Calu3 (cell line): Measurements from ENCODE around the gene BTBD10. TPM values are rescaled to one million over a fixed set of nuclear protein-coding genes. Genes with fewer than 3 reads are reported as not detected.
A peak's percentile ranks its signal among the peaks of the same experiment; 100 is the strongest.

ENCODE experiments used
- Bru-seq: library from RNA; stranded (reverse); fragments of 400-500 nt; gene quantifications from one replicate; lab custom pipeline; 2021; lab: Mats Ljungman, UMichigan
- BruChase-seq, 2 experiments: library from RNA; stranded (reverse); fragments of 400-500 nt; gene quantifications; one replicate each; lab custom pipeline; 2021; lab: Mats Ljungman, UMichigan
- BruUV-seq: library from RNA; stranded (reverse); fragments of 400-500 nt; replicated peaks from 2 replicates; lab custom pipeline; 2021; lab: Mats Ljungman, UMichigan
- CTCF ChIA-PET: fragments of 300-600 bp; sonication (Branson Sonifier 250); formaldehyde crosslinking; loops from one replicate; lab custom pipeline; 2022; ENCODE audit warnings: antibody characterized with exemption; lab: Charles Lee
- DNase-seq: peaks from one replicate; pipeline ENCODE4 v3.0.0; 2022
- H3K27ac Mint-ChIP-seq: one replicate; pipeline ENCODE4 v1.8.0; 2022; ENCODE audit warnings: mixed read lengths; ENCODE audit not compliant: unreplicated experiment
- H3K27me3 Mint-ChIP-seq: one replicate; pipeline ENCODE4 v1.8.0; 2022; ENCODE audit warnings: mixed read lengths; ENCODE audit not compliant: unreplicated experiment
- H3K36me3 Mint-ChIP-seq: one replicate; pipeline ENCODE4 v1.8.0; 2022; ENCODE audit warnings: mild to moderate bottlenecking, moderate library complexity, mixed read lengths; ENCODE audit not compliant: insufficient read depth, unreplicated experiment
- H3K4me1 Mint-ChIP-seq: one replicate; pipeline ENCODE4 v1.8.0; 2022; ENCODE audit warnings: mild to moderate bottlenecking, low read depth, mixed read lengths; ENCODE audit not compliant: unreplicated experiment
- H3K4me3 Mint-ChIP-seq: one replicate; pipeline ENCODE4 v1.8.0; 2022; ENCODE audit warnings: mild to moderate bottlenecking, low read depth, moderate library complexity, mixed read lengths; ENCODE audit not compliant: unreplicated experiment
- H3K9me3 Mint-ChIP-seq: one replicate; pipeline ENCODE4 v1.8.0; 2022; ENCODE audit warnings: low read depth, mixed read lengths; ENCODE audit not compliant: unreplicated experiment
- CTCF ChIP-seq: fragments of 200-600 bp; IDR thresholded peaks from one replicate; pipeline ENCODE4 v1.8.0; 2022; ENCODE audit warnings: antibody characterized with exemption; ENCODE audit not compliant: unreplicated experiment
- intact Hi-C: fragments of 100-400 bp; cut with micrococcal nuclease; formaldehyde crosslinking; loops from one replicate; pipeline ENCODE4 v1.10.0; 2022; ENCODE audit not compliant: unreplicated experiment
- long read RNA-seq: library from polyadenylated mRNA; stranded (forward); transcript quantifications from one replicate; pipeline ENCODE4 v2.0.0, GENCODE V29; 2022
- total RNA-seq: library from RNA; stranded (reverse); gene quantifications from 2 replicates; pipeline ENCODE4 v1.2.3, GENCODE V29; 2022

Gene BTBD10
- total RNA-seq (29.7 and 33.3 TPM in 2 replicates), Bru-seq, nascent RNA (percentile 90 among the genes with signal in this experiment), BruChase-seq, experiment 1, labeled RNA remaining after a 6-hour chase (percentile 65 among the genes with signal in this experiment), BruChase-seq, experiment 2, labeled RNA remaining after a 2-hour chase (percentile 70 among the genes with signal in this experiment)
- long read RNA-seq, transcript BTBD10-208 (8 exons, 1,662 nt) = major isoform, 24 of 51 reads
- long read RNA-seq, transcript BTBD10-201 (9 exons, 2,504 nt) = minor isoform, 18 of 51 reads
- long read RNA-seq, partial matches to known transcripts = 0 of 51 reads
- long read RNA-seq, other reads (novel, unspliced or antisense) = 9 of 51 reads

- peaks cover 23% of the 10 kb centered on the region for H3K36me3 Mint-ChIP-seq
- H3K27me3 Mint-ChIP-seq = no peaks in the 10 kb centered on the region
- TF ChIP-seq CTCF = no peak
- H3K27ac Mint-ChIP-seq = peak within 1 kb of the TSS; percentile 90
- BruUV-seq = TSS peak; percentile 99
- CTCF ChIA-PET = interaction anchor here (1.0 to 1.3 kb wide), 2 partner anchors 24 to 39 kb away, joined by 4 to 5 read pairs; no protein-coding TSS in a partner anchor
- DNase-seq = peak; percentile 93
- intact Hi-C loops = loop anchor here (10.0 kb wide), 1 partner anchor 248 kb away; no protein-coding TSS in a partner anchor
- no peaks in the 10 kb centered on the region for H3K9me3 Mint-ChIP-seq
- peaks cover 33% of the 10 kb centered on the region for H3K4me1 Mint-ChIP-seq
- H3K4me3 Mint-ChIP-seq = peak within 1 kb of the TSS; percentile 99
Measured at GRCh38 chr11:13462901-13463778, at the start of gene BTBD10. Gene BTBD10 (minus strand): TSS chr11:13463222. CDS start chr11:13445124, 18,098 bp downstream.

- H3K36me3 Mint-ChIP-seq = no peaks in the 10 kb centered on the region
- intact Hi-C loops = no loop called here
- peaks cover 33% of the 10 kb centered on the region for H3K27me3 Mint-ChIP-seq
- DNase-seq = no peak
- no peak overlapping the region for H3K4me3 Mint-ChIP-seq
- BruUV-seq = no TSS peak
- no peak for TF ChIP-seq CTCF
- H3K4me1 Mint-ChIP-seq = no peaks in the 10 kb centered on the region
- CTCF ChIA-PET = no interaction called here
- H3K9me3 Mint-ChIP-seq = no peaks in the 10 kb centered on the region
- H3K27ac Mint-ChIP-seq = no peak overlapping the region
Measured at GRCh38 chr11:13503393-13503792, 40.4 kb upstream of the BTBD10 start.

- Mint-ChIP-seq H3K27ac (no peak overlapping the region), H3K4me1 (no peaks in the 10 kb centered on the region), H3K9me3 (no peaks in the 10 kb centered on the region), H3K4me3 (no peak overlapping the region), H3K27me3 (peaks cover 38% of the 10 kb centered on the region), H3K36me3 (no peaks in the 10 kb centered on the region)
- intact Hi-C loops = no loop called here
- CTCF ChIA-PET = no interaction called here
- no TSS peak for BruUV-seq
- DNase-seq = no peak
- no peak for TF ChIP-seq CTCF
Measured at GRCh38 chr11:13502492-13502891, 39.5 kb upstream of the BTBD10 start.

DNA sequence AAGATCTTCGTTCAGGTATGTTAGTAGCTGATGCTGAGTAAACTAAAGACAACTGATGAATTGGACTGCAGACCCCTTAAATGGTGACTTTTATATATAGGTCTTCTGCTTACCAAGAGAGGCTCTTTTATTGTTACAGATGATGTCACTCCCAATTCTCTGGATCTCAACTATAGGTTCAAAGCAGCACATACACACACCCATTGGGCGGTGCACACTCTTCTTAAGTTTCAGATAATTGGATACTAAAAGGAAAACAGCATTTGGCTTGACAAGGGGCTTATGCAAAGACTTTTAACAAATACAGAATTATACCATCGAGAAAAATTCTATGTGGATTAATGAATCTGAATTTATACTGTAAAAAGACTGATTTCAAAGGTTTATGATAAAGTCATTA is 32.9 kb upstream of the BTBD10 start, which contains the start of gene PTH:
PTH (minus strand) TSS at position 69 of the 400 bp plus-strand sequence. CDS start 3,142 bp downstream, outside the sequence.
- Mint-ChIP-seq H3K36me3 (no peaks in the 10 kb centered on the region), H3K4me3 (no peak within 1 kb of the TSS), H3K4me1 (no peaks in the 10 kb centered on the region), H3K27ac (no peak within 1 kb of the TSS), H3K9me3 (no peaks in the 10 kb centered on the region), H3K27me3 (peaks cover 31% of the 10 kb centered on the region)
- DNase-seq = no peak
- BruUV-seq = no TSS peak
- CTCF ChIA-PET = no interaction called here
- no peak for TF ChIP-seq CTCF
- intact Hi-C loops = loop anchor here (10.0 kb wide), 1 partner anchor 189 kb away; no protein-coding TSS in a partner anchor
